ENCODE data around the gene PLD3. TPM values are rescaled to one million over a fixed set of nuclear protein-coding genes. Genes with fewer than 3 reads are reported as not detected.

Gene PLD3
- total RNA-seq, 1 donor from 2014 or later, result 227 TPM

DNA sequence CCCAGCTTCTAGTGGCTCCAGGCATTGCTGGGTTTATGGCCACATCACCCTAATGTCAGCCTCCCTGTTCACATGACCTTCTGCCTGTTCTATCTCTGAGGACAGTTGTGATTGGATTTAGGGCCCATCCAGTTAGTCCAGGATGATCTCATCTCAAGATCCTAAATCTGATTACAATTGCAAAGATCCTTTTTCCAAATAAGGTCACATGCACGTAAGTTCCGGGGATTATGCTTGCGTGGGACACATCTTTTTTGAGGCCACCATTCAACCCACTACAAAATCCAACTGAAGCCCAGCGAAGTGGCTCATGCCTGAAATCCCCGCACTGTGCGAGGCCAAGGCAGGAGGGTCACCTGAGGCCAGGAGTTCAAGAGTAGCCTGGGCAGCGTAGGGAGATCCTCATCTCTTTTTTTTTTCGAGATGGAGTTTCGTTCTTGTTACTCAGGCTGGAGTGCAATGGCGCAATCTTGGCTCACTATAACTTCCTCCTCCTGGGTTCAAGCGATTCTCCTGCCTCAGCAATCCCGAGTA lies 12.3 kb downstream of the PLD3 start:
- Mint-ChIP-seq H3K27me3 (ENCODE audit: unreplicated experiment) (peaks cover 4% of the 10 kb centered on the region), H3K36me3 (ENCODE audit: low read depth, unreplicated experiment) (peaks cover 9% of the 10 kb centered on the region), H3K4me1 (ENCODE audit: unreplicated experiment) (peaks cover 7% of the 10 kb centered on the region), H3K9me3 (ENCODE audit: unreplicated experiment) (no peaks in the 10 kb centered on the region), H3K4me3 (ENCODE audit: unreplicated experiment) (no peak overlapping the region), H3K27ac (ENCODE audit: unreplicated experiment) (no peak overlapping the region)
- TF ChIP-seq, protein P1, sequence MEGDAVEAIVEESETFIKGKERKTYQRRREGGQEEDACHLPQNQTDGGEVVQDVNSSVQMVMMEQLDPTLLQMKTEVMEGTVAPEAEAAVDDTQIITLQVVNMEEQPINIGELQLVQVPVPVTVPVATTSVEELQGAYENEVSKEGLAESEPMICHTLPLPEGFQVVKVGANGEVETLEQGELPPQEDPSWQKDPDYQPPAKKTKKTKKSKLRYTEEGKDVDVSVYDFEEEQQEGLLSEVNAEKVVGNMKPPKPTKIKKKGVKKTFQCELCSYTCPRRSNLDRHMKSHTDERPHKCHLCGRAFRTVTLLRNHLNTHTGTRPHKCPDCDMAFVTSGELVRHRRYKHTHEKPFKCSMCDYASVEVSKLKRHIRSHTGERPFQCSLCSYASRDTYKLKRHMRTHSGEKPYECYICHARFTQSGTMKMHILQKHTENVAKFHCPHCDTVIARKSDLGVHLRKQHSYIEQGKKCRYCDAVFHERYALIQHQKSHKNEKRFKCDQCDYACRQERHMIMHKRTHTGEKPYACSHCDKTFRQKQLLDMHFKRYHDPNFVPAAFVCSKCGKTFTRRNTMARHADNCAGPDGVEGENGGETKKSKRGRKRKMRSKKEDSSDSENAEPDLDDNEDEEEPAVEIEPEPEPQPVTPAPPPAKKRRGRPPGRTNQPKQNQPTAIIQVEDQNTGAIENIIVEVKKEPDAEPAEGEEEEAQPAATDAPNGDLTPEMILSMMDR (IDR thresholded peaks at IDR 0.05; ENCODE audit: unreplicated experiment), result no peak
- DNase-seq (ENCODE audit: low spot score), result no peak

DNA sequence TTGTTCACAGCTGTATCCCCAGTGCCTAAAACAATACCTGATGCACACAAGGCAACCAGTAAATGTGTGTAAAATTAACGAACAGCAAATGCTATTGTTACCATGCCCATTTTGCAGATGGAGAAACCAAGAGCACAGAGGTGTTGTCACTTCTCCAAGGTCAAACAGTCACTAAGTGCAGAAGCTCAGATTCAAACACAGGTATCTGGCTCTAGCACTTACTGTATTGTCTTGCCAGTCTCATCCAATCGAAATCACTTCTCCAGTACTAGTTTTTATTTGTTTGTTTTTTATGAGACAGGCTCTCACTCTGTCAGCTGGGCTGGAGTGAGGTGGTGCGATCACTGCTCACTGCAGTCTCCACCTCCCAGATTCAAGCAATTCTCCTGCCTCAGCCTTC lies 13.7 kb downstream of the PLD3 start:
- Mint-ChIP-seq H3K27ac (ENCODE audit: unreplicated experiment) (no peak overlapping the region), H3K4me1 (ENCODE audit: unreplicated experiment) (peaks cover 8% of the 10 kb centered on the region), H3K9me3 (ENCODE audit: unreplicated experiment) (no peaks in the 10 kb centered on the region), H3K27me3 (ENCODE audit: unreplicated experiment) (peaks cover 5% of the 10 kb centered on the region), H3K36me3 (ENCODE audit: low read depth, unreplicated experiment) (peaks cover 13% of the 10 kb centered on the region), H3K4me3 (ENCODE audit: unreplicated experiment) (no peak overlapping the region)
- TF ChIP-seq, protein P1 (IDR thresholded peaks at IDR 0.05; ENCODE audit: unreplicated experiment), result no peak
- DNase-seq (ENCODE audit: low spot score), result no peak

- Mint-ChIP-seq H3K4me3 (ENCODE audit: unreplicated experiment) (no peak overlapping the region), H3K9me3 (ENCODE audit: unreplicated experiment) (no peaks in the 10 kb centered on the region), H3K27ac (ENCODE audit: unreplicated experiment) (no peak overlapping the region), H3K36me3 (ENCODE audit: low read depth, unreplicated experiment) (peaks cover 13% of the 10 kb centered on the region), H3K27me3 (ENCODE audit: unreplicated experiment) (peaks cover 5% of the 10 kb centered on the region), H3K4me1 (ENCODE audit: unreplicated experiment) (peaks cover 8% of the 10 kb centered on the region)
- TF ChIP-seq, protein P1 (IDR thresholded peaks at IDR 0.05; ENCODE audit: unreplicated experiment), result no peak
- no peak for DNase-seq (ENCODE audit: low spot score)
Observed at GRCh38 chr19:40363069-40363468, 14.6 kb downstream of the PLD3 start.

DNA sequence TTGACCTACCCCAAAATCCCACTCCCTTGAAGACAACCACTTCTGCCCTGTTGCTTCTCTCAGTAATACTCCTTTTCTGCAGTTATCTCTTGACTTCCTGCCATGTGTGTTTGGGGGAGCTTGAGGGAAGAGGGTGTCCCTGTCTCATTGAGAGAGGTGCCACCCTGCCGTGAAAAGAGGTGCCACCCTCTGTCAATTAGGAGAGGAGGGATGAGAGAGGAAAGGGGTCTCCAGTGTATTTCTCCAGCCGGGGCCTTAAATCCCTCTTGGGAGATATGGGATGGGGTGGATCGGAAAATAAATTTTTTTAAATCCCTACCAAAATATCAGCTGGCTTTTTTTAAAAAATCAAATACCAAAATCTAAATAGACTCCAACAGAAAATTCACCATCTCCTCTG lies 16.5 kb downstream of the PLD3 start:
- H3K27ac Mint-ChIP-seq (ENCODE audit: unreplicated experiment), result peak overlapping the region; percentile 7
- peaks cover 8% of the 10 kb centered on the region for H3K4me1 Mint-ChIP-seq (ENCODE audit: unreplicated experiment)
- DNase-seq (ENCODE audit: low spot score), result no peak
- H3K27me3 Mint-ChIP-seq (ENCODE audit: unreplicated experiment), result peaks cover 5% of the 10 kb centered on the region
- peaks cover 14% of the 10 kb centered on the region for H3K36me3 Mint-ChIP-seq (ENCODE audit: low read depth, unreplicated experiment)
- TF ChIP-seq, protein P1 (IDR thresholded peaks at IDR 0.05; ENCODE audit: unreplicated experiment), result no peak
- H3K4me3 Mint-ChIP-seq (ENCODE audit: unreplicated experiment), result peak overlapping the region; percentile 85
- no peaks in the 10 kb centered on the region for H3K9me3 Mint-ChIP-seq (ENCODE audit: unreplicated experiment)

GRCh38 chr19:40365613-40366401 lies 17.3 kb downstream of the PLD3 start:
- Mint-ChIP-seq H3K27ac (ENCODE audit: unreplicated experiment) (peak overlapping the region; percentile 7), H3K4me1 (ENCODE audit: unreplicated experiment) (peaks cover 11% of the 10 kb centered on the region), H3K36me3 (ENCODE audit: low read depth, unreplicated experiment) (peaks cover 19% of the 10 kb centered on the region), H3K27me3 (ENCODE audit: unreplicated experiment) (peaks cover 7% of the 10 kb centered on the region), H3K4me3 (ENCODE audit: unreplicated experiment) (peak overlapping the region; percentile 85), H3K9me3 (ENCODE audit: unreplicated experiment) (no peaks in the 10 kb centered on the region)
- TF ChIP-seq, protein P1 (IDR thresholded peaks at IDR 0.05; ENCODE audit: unreplicated experiment), result no peak
- peak; percentile 90 for DNase-seq (ENCODE audit: low spot score)
